T follicular helper cell (primary cell): ENCODE measurements around the gene TOP1.

Source experiments
- DNase-seq: peaks from one replicate; pipeline ENCODE4 v3.0.0-alpha.2; 2020; ENCODE audit warnings: low read depth

Gene TOP1

GRCh38 chr20:41169791-41170351, 141.2 kb downstream of the TOP1 start:
- DNase-seq, result no peak

- no peak for DNase-seq
Measured at GRCh38 chr20:41170386-41171105, 141.9 kb downstream of the TOP1 start.

GRCh38 chr20:41171736-41172295, 143.2 kb downstream of the TOP1 start:
- DNase-seq, result no peak

- DNase-seq, result no peak
Measured at GRCh38 chr20:41172296-41173140, 143.9 kb downstream of the TOP1 start.

- DNase-seq, result peak; percentile 47
Measured at GRCh38 chr20:41173161-41173721, 144.6 kb downstream of the TOP1 start.

GRCh38 chr20:41173791-41174341, 145.2 kb downstream of the TOP1 start:
- DNase-seq, result no peak
